Measurements from ENCODE around the gene GIPR.
A peak's percentile ranks its signal among the peaks of the same experiment; 100 is the strongest.
"Not testable (repeated sequence)": the region's sequence is repeated elsewhere in the genome, so short reads cannot be mapped to it uniquely, and the experiment has no call there.

GIPR gene

GRCh38 chr19:45667620-45668341 is at the start of gene GIPR:
GIPR (plus strand) TSS chr19:45668221; CDS start chr19:45669521, 1,300 bp downstream.
- no peak for FAIRE-seq

- FAIRE-seq: no peak
Measured at GRCh38 chr19:45621389-45621788, 46.6 kb upstream of the GIPR start.

GRCh38 chr19:45621976-45622503 is 46.0 kb upstream of the GIPR start:
- FAIRE-seq: no peak

GRCh38 chr19:45623984-45624383 is 44.0 kb upstream of the GIPR start:
- no peak for FAIRE-seq

GRCh38 chr19:45628219-45628618 is 39.8 kb upstream of the GIPR start:
- FAIRE-seq: not testable (repeated sequence)

GRCh38 chr19:45629704-45630103 is 38.3 kb upstream of the GIPR start:
- no peak for FAIRE-seq

GRCh38 chr19:45630463-45630862 is 37.6 kb upstream of the GIPR start:
- FAIRE-seq: no peak

GRCh38 chr19:45632468-45633196 is 35.4 kb upstream of the GIPR start:
- peak; percentile 93 for FAIRE-seq

GRCh38 chr19:45636275-45636674 is 31.7 kb upstream of the GIPR start:
- no peak for FAIRE-seq

GRCh38 chr19:45636902-45637301 is 31.1 kb upstream of the GIPR start:
- no peak for FAIRE-seq

- FAIRE-seq: no peak
Measured at GRCh38 chr19:45637890-45638667, 29.9 kb upstream of the GIPR start.

- FAIRE-seq: no peak
Measured at GRCh38 chr19:45638930-45639729, 28.9 kb upstream of the GIPR start, which contains the start of gene EML2. EML2 (minus strand) TSS chr19:45639397; CDS start chr19:45639376, 21 bp downstream.

- FAIRE-seq: no peak
Measured at GRCh38 chr19:45640849-45641273, 27.2 kb upstream of the GIPR start.

GRCh38 chr19:45641274-45642105 is 26.5 kb upstream of the GIPR start:
- peak; percentile 98 for FAIRE-seq

GRCh38 chr19:45643024-45643926 is 24.7 kb upstream of the GIPR start:
- peak; percentile 71 for FAIRE-seq

- FAIRE-seq: no peak
Measured at GRCh38 chr19:45643927-45644771, 23.9 kb upstream of the GIPR start.

- FAIRE-seq: no peak
Measured at GRCh38 chr19:45645068-45645630, 22.9 kb upstream of the GIPR start.

GRCh38 chr19:45645631-45646344 is 22.2 kb upstream of the GIPR start:
- peak; percentile 95 for FAIRE-seq
